ENCODE measurements around the gene SERPIND1.

The SERPIND1 gene

DNA sequence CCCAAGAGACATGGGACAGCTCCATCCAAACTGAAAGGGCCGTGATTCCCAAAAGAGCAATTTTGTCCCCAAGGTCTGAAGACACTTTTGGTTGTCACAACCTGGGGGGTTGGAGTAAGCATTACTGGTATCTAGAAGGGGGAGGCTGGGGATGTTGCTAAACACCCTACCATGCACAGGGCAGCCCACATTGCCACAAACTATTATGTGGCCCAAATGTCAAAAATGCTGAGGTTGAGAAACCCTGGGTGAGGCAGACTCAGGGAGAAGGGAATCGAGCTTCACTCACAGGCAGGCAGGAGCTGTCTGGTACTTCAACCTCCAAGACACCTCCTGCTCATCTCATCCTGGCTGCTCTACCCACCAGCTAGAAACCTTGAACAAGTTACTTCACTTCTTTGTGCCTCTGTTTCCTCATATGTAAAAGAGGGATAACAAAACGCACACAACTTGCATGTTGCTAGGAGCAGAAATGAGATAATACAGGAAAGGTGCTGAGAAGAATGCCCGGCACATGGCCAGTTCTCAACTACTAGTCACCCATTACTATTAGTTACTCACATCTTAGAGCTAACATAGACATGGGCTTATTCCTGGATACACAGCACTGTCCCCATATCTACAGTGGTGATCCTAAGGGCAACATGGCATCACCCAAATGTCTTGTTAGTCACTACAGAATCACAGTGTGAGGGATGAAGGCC lies 8.8 kb downstream of the SERPIND1 start:
- in situ Hi-C loops (cut with HindIII; ENCODE audit: low sequenced_read_pairs) = no loop called here
- TF ChIP-seq, protein P1, sequence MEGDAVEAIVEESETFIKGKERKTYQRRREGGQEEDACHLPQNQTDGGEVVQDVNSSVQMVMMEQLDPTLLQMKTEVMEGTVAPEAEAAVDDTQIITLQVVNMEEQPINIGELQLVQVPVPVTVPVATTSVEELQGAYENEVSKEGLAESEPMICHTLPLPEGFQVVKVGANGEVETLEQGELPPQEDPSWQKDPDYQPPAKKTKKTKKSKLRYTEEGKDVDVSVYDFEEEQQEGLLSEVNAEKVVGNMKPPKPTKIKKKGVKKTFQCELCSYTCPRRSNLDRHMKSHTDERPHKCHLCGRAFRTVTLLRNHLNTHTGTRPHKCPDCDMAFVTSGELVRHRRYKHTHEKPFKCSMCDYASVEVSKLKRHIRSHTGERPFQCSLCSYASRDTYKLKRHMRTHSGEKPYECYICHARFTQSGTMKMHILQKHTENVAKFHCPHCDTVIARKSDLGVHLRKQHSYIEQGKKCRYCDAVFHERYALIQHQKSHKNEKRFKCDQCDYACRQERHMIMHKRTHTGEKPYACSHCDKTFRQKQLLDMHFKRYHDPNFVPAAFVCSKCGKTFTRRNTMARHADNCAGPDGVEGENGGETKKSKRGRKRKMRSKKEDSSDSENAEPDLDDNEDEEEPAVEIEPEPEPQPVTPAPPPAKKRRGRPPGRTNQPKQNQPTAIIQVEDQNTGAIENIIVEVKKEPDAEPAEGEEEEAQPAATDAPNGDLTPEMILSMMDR (IDR thresholded peaks at IDR 0.05; ENCODE audit: low read depth, low read length) = no peak
- DNase-seq (ENCODE audit: low read depth, low spot score) = no peak
- H3K4me3 ChIP-seq (ENCODE audit: low read depth, low read length) = no peak overlapping the region

GRCh38 chr22:20783300-20783673 lies 9.4 kb downstream of the SERPIND1 start:
- TF ChIP-seq, protein P1 (IDR thresholded peaks at IDR 0.05; ENCODE audit: low read depth, low read length) = no peak
- no peak for DNase-seq (ENCODE audit: low read depth, low spot score)
- no peak overlapping the region for H3K4me3 ChIP-seq (ENCODE audit: low read depth, low read length)
- in situ Hi-C loops (cut with HindIII; ENCODE audit: low sequenced_read_pairs) = no loop called here

- TF ChIP-seq, protein P1 (IDR thresholded peaks at IDR 0.05; ENCODE audit: low read depth, low read length) = peak; percentile 85
- H3K4me3 ChIP-seq (ENCODE audit: low read depth, low read length) = no peak overlapping the region
- peak; percentile 70 for DNase-seq (ENCODE audit: low read depth, low spot score)
- in situ Hi-C loops (cut with HindIII; ENCODE audit: low sequenced_read_pairs) = no loop called here
Measured at GRCh38 chr22:20783844-20784723, 10.2 kb downstream of the SERPIND1 start.

DNA sequence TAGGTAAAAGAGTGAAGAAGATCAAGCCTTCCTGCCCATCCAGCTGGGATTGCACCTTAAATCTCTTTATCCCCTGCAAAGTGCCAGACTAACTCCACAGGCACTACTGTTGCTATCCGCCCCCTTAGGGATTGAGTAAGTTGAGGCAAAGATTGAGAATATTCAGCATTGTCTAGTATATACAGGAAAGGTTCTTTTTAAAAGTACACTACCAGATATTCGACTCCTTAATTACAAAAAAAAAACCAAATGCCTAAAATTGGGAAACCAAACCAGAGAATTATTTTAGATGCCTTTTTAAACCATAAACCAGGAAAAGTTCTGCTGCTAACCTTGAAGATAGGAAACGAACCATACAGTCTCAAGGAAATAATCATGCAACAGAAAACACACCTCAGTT lies 11.5 kb downstream of the SERPIND1 start:
- no peak overlapping the region for H3K4me3 ChIP-seq (ENCODE audit: low read depth, low read length)
- TF ChIP-seq, protein P1 (IDR thresholded peaks at IDR 0.05; ENCODE audit: low read depth, low read length) = no peak
- no peak for DNase-seq (ENCODE audit: low read depth, low spot score)
- in situ Hi-C loops (cut with HindIII; ENCODE audit: low sequenced_read_pairs) = no loop called here

- H3K4me3 ChIP-seq (ENCODE audit: low read depth, low read length) = no peak overlapping the region
- no peak for DNase-seq (ENCODE audit: low read depth, low spot score)
- in situ Hi-C loops (cut with HindIII; ENCODE audit: low sequenced_read_pairs) = no loop called here
- TF ChIP-seq, protein P1 (IDR thresholded peaks at IDR 0.05; ENCODE audit: low read depth, low read length) = no peak
Measured at GRCh38 chr22:20786048-20786447, 12.1 kb downstream of the SERPIND1 start.

DNA sequence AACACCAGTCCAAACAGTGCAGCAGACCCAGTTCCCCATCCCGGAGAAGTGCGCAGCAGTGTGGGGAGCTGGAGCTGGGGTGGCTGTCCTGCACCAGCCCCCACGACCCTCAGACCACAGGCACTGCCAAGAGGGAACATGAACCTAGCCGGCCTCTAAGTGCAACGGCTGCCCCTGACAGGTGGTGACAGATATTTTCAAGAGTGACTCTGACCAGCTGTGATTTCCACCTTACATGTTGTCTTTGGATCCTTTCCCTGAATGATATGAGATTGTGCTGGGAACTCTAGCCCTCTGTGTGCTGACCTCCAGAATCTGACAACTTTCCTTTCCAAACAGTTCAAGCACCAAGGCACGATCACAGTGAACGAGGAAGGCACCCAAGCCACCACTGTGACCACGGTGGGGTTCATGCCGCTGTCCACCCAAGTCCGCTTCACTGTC lies 12.6 kb downstream of the SERPIND1 start:
- DNase-seq (ENCODE audit: low read depth, low spot score) = no peak
- TF ChIP-seq, protein P1 (IDR thresholded peaks at IDR 0.05; ENCODE audit: low read depth, low read length) = no peak
- in situ Hi-C loops (cut with HindIII; ENCODE audit: low sequenced_read_pairs) = no loop called here
- no peak overlapping the region for H3K4me3 ChIP-seq (ENCODE audit: low read depth, low read length)

Measured in astrocyte of the spinal cord (primary cell).